HG03565 (cell line): ENCODE results near the gene PCDHB12.
"Not testable (repeated sequence)": the region's sequence is repeated elsewhere in the genome, so short reads cannot be mapped to it uniquely, and the experiment has no call there.

ENCODE experiments used
- ATAC-seq: cut with Tn5 transposase; IDR thresholded peaks from one replicate; pipeline ENCODE4 v1.9.1; 2021; ENCODE audit warnings: mild to moderate bottlenecking, moderate library complexity; ENCODE audit not compliant: unreplicated experiment

Gene PCDHB12

DNA sequence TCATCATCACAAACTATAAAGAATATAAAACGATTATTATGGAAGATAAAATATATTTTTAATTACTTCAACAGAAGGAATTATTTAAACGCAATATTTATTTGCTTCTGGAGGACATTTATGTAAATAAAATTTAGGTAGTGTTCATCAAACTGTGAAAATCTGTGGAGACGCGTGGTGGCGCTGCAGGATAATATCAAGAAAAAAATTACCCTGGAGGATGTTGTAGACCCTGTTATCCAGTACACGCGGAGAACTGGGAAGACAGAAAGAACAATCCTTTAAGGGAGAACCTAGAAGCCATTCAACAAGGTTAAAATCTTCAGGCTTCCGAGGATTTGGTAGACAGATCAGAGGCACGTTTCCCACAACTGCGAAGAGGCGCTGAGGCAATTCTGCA lies at the start of gene PCDHB12:
Gene PCDHB12 (plus strand): TSS at position 242 of the 400 bp plus-strand sequence. CDS start 189 bp downstream, outside the sequence.
- no peak for ATAC-seq

DNA sequence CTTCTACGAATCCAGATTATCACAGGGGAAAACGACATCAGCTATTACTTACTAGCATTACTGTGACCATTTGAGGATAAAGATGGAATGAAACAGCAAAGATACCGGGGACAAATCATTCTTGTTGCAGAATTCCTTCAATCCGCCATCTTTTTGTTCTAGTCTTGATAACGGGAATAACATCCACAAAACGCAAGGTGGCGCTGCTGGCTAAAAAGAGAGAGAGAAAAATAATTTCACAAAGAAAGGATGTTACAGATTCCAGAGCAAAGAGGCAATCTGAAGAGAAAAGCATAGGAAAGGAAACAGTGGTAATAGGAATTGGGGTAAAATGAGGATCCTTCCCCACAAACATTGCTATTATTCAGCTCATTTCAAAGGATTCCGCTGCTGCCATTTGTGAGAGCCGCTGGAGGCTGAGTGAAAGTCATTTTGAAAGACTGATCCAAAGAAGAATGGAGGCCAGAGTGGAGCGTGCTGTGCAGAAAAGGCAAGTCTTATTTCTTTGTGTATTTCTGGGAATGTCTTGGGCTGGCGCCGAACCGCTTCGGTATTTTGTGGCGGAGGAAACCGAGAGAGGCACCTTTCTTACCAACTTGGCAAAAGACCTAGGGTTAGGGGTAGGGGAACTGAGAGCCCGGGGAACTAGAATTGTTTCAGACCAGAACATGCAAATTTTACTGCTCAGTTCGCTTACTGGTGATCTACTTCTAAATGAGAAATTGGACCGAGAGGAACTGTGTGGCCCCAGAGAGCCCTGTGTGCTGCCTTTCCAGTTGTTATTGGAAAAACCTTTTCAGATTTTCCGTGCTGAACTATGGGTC lies 35.9 kb upstream of the PCDHB12 start, which contains the start of gene PCDHB7:
Gene PCDHB7 (plus strand): TSS at position 264 of the 824 bp plus-strand sequence. CDS start 192 bp downstream, at position 456.
- ATAC-seq: no peak

DNA sequence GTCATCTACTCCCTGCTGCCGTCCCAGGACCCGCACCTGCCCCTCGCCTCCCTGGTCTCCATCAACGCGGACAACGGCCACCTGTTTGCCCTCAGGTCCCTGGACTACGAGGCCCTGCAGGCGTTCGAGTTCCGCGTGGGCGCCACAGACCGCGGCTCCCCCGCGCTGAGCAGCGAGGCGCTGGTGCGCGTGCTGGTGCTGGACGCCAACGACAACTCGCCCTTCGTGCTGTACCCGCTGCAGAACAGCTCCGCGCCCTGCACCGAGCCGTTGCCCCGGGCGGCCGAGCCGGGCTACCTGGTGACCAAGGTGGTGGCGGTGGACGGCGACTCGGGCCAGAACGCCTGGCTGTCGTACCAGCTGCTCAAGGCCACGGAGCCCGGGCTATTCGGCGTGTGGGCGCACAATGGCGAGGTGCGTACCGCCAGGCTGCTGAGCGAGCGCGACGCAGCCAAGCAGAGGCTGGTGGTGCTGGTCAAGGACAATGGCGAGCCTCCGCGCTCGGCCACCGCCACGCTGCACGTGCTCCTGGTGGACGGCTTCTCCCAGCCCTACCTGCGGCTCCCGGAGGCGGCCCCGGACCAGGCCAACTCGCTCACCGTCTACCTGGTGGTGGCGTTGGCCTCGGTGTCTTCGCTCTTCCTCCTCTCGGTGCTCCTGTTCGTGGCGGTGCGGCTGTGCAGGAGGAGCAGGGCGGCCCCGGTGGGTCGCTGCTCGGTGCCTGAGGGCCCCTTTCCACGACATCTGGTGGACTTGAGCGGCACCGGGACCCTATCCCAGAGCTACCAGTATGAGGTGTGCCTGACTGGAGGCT lies 34.0 kb upstream of the PCDHB12 start:
- ATAC-seq: not testable (repeated sequence)

DNA sequence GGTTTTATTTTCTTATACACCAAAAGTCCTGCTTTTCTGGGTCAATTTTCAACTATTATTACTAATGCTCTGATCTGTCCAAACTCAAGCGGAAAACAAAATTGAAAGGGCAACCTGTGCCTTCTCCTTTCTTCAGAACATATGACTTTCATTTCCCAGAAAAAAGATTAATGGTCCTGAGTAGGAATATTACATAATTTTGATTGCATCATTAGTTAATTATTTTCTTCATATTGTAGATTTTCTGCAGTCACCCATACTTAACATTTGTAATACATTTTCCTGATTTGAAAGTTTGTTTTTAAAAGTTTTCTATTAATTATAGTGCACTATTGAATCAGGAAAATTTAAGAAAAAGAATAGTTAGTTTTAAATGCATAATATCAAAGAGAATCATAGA lies 32.6 kb upstream of the PCDHB12 start:
- no peak for ATAC-seq

DNA sequence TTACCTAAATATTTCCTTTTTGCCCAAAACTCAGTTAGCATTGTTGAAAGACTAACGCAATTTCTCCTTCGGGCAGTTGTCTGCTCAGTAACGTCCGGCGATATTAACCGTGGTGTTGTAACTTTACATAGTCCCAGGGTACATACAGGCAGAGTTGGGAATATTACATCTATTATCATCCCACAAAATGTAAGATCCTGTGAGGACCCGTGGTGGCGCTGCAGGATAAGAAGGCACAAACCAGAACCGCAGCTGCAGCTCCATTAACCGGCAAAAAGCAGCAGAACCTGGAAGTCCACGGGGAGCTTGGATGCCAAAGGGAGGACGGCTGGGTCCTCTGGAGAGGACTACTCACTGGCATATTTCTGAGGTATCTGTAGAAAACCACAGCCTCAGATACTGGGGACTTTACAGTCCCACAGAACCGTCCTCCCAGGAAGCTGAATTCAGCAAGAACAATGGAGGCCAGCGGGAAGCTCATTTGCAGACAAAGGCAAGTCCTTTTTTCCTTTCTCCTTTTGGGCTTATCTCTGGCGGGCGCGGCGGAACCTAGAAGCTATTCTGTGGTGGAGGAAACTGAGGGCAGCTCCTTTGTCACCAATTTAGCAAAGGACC lies 30.8 kb upstream of the PCDHB12 start, which contains the start of gene PCDHB8:
Gene PCDHB8 (plus strand): TSS at position 214 of the 615 bp plus-strand sequence. CDS start 245 bp downstream, at position 459.
- not testable (repeated sequence) for ATAC-seq

DNA sequence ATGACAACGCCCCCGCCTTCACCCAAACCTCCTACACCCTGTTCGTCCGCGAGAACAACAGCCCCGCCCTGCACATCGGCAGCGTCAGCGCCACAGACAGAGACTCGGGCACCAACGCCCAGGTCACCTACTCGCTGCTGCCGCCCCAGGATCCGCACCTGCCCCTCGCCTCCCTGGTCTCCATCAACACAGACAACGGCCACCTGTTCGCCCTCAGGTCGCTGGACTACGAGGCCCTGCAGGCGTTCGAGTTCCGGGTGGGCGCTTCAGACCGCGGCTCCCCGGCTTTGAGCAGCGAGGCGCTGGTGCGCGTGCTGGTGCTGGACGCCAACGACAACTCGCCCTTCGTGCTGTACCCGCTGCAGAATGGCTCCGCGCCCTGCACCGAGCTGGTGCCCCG lies 29.1 kb upstream of the PCDHB12 start:
- ATAC-seq: not testable (repeated sequence)

DNA sequence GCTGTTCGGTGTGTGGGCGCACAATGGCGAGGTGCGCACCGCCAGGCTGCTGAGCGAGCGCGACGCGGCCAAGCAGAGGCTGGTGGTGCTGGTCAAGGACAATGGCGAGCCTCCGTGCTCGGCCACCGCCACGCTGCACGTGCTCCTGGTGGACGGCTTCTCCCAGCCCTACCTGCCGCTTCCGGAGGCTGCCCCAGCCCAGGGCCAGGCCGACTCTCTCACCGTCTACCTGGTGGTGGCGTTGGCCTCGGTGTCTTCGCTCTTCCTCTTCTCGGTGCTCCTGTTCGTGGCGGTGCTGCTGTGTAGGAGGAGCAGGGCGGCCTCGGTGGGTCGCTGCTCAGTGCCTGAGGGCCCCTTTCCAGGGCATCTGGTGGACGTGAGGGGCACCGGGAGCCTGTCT lies 28.6 kb upstream of the PCDHB12 start:
- ATAC-seq: not testable (repeated sequence)

DNA sequence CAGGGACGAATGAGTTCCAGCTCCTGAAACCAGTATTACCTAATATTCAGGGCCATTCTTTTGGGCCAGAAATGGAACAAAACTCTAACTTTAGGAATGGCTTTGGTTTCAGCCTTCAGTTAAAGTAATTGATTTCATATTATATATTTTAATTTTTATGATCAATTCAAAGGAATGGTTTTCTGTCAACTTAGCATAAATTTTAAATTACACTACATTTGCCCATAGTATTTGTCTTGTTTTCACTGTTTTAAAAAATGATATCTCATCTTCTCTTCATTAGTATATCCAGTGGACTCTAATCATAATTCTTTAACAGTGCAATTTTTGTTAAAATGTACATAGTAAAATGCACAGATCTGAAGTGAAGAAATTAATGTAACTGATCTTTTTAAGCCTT lies 28.2 kb upstream of the PCDHB12 start:
- ATAC-seq: no peak

DNA sequence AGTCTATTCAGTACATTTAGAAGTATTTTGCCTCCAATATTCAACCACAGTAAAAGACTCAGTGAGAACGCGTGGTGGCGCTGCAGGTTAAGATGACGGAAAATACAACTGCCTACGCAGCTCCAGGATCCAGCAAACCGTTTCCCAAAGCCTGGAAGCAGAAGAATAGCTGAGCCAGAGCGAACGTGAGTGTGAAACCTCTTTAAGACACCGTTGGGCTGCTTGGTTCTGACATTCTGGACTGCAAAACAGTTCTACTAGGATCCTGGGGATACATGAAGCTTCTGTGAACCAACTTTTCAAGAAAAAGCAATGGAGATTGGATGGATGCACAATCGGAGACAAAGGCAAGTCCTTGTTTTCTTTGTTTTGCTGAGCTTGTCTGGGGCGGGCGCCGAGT lies 26.3 kb upstream of the PCDHB12 start, which contains the start of gene PCDHB16:
Gene PCDHB16 (plus strand): TSS at position 140 of the 400 bp plus-strand sequence. CDS start 173 bp downstream, at position 313.
- ATAC-seq: no peak

DNA sequence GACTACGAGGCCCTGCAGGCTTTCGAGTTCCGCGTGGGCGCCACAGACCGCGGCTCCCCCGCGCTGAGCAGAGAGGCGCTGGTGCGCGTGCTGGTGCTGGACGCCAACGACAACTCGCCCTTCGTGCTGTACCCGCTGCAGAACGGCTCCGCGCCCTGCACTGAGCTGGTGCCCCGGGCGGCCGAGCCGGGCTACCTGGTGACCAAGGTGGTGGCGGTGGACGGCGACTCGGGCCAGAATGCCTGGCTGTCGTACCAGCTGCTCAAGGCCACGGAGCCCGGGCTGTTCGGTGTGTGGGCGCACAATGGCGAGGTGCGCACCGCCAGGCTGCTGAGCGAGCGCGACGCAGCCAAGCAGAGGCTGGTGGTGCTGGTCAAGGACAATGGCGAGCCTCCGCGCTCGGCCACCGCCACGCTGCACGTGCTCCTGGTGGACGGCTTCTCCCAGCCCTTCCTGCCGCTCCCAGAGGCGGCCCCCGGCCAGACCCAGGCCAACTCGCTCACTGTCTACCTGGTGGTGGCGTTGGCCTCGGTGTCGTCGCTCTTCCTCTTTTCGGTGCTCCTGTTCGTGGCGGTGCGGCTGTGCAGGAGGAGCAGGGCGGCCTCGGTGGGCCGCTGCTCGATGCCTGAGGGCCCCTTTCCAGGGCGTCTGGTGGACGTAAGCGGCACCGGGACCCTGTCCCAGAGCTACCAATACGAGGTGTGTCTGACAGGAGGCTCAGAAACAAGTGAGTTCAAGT lies 24.2 kb upstream of the PCDHB12 start:
- not testable (repeated sequence) for ATAC-seq

DNA sequence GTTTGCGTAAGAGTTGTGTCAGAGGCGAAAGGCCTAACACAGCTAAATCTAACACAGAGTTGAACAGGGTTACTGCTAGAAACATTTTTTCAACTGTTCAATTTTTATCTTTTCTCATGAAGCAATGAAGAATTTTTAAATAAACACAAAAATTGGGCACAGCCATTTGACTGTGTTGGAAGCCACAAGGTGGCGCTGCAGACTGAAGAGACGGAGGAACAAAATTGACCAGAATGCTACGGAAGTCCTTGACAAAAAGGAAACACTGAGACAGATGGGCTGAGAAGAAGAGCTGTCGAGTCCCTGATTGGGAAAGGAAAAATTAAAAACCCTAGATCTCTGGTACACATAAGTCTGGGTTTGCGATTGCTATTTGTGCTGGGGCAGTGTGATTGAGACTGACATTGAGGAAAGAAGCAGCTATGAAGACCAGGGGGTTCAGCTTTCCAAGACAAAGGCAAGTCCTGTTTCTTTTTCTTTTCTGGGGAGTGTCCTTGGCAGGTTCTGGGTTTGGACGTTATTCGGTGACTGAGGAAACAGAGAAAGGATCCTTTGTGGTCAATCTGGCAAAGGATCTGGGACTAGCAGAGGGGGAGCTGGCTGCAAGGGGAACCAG lies 21.5 kb upstream of the PCDHB12 start, which contains the start of gene PCDHB9:
Gene PCDHB9 (plus strand): TSS at position 265 of the 616 bp plus-strand sequence. CDS start 158 bp downstream, at position 423.
- ATAC-seq: no peak

DNA sequence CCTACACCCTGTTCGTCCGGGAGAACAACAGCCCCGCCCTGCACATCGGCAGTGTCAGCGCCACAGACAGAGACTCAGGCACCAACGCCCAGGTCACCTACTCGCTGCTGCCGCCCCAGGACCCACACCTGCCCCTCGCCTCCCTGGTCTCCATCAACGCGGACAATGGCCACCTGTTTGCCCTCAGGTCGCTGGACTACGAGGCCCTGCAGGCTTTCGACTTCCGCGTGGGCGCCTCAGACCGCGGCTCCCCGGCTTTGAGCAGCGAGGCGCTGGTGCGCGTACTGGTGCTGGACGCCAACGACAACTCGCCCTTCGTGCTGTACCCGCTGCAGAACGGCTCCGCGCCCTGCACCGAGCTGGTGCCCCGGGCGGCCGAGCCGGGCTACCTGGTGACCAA lies 19.8 kb upstream of the PCDHB12 start:
- not testable (repeated sequence) for ATAC-seq

DNA sequence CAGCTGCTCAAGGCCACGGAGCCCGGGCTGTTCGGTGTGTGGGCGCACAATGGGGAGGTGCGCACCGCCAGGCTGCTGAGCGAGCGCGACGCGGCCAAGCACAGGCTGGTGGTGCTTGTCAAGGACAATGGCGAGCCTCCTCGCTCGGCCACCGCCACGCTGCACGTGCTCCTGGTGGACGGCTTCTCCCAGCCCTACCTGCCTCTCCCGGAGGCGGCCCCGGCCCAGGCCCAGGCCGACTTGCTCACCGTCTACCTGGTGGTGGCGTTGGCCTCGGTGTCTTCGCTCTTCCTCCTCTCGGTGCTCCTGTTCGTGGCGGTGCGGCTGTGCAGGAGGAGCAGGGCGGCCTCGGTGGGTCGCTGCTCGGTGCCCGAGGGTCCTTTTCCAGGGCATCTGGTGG lies 19.4 kb upstream of the PCDHB12 start:
- not testable (repeated sequence) for ATAC-seq

DNA sequence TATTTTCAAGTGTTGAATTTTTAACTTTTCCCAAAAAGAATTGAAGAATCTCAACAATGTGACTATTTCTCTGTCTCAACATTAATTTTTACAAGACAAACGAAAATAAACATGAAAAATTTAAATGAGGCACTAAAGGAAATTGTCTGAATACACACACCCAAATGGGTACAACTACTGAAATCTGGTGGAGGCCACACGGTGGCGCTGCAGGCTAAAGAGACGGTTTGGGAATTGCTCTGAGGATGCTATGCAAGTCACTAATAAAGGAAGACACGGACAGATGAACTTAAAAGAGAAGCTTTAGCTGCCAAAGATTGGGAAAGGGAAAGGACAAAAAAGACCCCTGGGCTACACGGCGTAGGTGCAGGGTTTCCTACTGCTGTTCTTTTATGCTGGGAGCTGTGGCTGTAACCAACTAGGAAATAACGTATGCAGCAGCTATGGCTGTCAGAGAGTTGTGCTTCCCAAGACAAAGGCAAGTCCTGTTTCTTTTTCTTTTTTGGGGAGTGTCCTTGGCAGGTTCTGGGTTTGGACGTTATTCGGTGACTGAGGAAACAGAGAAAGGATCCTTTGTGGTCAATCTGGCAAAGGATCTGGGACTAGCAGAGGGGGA lies 16.3 kb upstream of the PCDHB12 start, which contains the start of gene PCDHB10:
Gene PCDHB10 (plus strand): TSS at position 244 of the 616 bp plus-strand sequence. CDS start 200 bp downstream, at position 444.
- ATAC-seq: no peak

DNA sequence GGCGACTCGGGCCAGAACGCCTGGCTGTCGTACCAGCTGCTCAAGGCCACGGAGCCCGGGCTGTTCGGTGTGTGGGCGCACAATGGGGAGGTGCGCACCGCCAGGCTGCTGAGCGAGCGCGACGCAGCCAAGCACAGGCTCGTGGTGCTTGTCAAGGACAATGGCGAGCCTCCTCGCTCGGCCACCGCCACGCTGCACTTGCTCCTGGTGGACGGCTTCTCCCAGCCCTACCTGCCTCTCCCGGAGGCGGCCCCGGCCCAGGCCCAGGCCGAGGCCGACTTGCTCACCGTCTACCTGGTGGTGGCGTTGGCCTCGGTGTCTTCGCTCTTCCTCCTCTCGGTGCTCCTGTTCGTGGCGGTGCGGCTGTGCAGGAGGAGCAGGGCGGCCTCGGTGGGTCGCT lies 14.2 kb upstream of the PCDHB12 start:
- not testable (repeated sequence) for ATAC-seq

DNA sequence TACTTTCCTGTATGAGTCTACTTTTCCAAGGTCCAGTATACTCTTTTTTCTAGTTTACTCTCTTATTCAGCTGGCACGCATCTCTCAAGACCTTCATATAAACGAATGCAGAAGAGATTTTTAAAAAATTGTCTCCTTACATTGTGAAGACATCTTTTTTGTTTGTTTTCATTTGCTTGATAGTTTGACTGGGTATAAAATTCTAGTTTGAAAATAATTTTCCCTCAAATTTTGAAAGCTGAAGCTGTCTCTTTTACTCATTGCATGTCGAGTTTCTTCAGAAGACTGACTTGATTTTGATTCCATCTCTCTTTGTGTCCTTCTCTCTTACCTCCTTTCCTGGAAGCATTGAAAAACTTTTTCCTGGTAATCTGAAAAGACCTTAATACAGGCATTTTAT lies 12.2 kb upstream of the PCDHB12 start:
- no peak for ATAC-seq

DNA sequence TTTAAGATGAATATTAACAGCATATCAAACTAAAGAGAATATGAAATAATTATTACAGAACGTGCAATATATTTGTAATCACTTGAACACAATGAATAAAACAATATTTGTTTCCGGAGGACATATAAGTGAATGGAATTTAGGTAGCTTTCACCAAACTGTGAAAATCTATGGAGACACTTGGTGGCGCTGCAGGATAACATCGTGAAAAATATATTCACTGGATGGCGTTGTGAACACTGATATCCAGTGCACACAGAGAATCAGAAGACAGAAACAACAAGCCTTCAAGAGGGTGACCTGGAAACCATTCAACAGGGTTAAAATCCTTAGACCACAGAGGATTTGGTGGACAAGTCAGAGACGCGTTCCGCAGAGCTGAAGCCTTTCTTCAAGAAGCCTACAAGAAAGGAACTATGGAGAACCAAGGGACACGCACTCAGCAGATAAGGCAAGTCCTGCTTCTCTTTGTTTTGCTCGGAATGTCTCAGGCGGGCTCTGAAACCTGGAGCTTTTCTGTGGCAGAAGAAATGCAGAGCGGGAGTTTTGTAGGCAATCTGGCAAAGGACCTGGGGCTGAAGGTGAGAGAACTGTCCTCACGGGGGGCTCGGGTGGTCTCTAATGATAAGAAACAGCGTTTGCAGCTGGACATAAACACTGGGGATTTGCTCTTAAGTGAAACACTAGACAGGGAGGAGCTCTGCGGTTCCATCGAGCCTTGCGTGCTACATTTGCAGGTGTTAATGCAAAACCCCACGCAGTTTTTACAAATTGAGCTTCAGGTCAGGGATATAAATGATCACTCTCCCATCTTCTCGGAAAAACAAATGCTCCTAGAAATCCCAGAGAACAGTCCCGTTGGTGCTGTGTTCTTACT lies 8.9 kb upstream of the PCDHB12 start, which contains the start of gene PCDHB11:
Gene PCDHB11 (plus strand): TSS at position 269 of the 877 bp plus-strand sequence. CDS start 148 bp downstream, at position 417.
- ATAC-seq: no peak

DNA sequence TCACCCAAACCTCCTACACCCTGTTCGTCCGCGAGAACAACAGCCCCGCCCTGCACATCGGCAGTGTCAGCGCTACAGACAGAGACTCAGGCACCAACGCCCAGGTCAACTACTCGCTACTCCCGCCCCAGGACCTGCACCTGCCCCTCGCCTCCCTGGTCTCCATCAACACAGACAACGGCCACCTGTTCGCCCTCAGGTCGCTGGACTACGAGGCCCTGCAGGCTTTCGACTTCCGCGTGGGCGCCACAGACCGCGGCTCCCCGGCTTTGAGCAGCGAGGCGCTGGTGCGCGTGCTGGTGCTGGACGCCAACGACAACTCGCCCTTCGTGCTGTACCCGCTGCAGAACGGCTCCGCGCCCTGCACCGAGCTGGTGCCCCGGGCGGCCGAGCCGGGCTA lies 7.4 kb upstream of the PCDHB12 start:
- ATAC-seq: not testable (repeated sequence)
